ENCODE results near the gene SLC12A3.

Gene SLC12A3

GRCh38 chr16:56847173-56847910, 17.7 kb upstream of the SLC12A3 start:
- no peak for DNase-seq (ENCODE audit: low read depth in 3 of 3)

DNA sequence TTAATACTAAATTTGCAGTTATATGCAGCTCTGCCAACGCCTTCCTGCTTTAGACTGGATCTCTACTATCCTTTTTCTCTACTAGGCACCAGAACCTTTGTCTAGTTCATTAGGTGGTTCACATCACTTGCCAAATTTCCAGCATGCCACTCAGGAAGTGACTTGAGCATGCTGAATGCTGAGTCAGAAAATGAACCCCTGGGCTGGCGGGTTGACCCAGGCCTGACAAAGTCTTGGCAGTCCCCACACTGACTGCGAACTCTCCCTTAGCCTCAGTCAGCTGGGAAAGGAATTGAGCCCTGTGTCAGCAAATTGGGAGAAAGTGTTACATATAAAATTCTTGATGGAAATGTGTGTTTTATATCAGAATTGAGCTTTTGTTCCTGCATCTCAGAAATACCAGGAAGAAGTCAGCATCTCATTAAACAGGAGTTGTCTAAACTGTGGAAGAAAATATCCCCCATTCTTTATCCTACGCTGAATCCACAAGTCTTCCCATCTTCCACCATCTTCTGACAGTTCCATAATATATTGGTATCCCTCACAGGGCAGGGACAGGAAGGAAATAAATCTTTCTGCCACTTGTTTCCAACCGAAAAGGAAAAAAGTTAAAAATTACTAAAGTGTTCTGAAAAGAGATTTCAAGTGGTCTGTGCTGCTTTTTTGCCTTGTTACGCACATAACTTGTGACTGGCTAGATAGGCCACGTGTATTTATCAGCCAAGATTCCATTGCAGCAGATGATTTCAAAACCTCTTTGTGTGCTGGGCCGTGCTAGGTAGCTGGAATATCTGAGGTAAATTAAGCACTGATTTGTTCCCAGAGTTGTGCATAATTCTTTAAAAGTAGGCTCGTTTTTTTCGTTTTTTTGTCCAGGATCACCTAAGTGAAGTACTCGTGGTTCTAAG, 16.7 kb upstream of the SLC12A3 start:
- DNase-seq (ENCODE audit: low read depth in 3 of 3) = no peak

- no peak for DNase-seq (ENCODE audit: low read depth in 3 of 3)
Observed at GRCh38 chr16:56848955-56849689, 15.9 kb upstream of the SLC12A3 start.

DNA sequence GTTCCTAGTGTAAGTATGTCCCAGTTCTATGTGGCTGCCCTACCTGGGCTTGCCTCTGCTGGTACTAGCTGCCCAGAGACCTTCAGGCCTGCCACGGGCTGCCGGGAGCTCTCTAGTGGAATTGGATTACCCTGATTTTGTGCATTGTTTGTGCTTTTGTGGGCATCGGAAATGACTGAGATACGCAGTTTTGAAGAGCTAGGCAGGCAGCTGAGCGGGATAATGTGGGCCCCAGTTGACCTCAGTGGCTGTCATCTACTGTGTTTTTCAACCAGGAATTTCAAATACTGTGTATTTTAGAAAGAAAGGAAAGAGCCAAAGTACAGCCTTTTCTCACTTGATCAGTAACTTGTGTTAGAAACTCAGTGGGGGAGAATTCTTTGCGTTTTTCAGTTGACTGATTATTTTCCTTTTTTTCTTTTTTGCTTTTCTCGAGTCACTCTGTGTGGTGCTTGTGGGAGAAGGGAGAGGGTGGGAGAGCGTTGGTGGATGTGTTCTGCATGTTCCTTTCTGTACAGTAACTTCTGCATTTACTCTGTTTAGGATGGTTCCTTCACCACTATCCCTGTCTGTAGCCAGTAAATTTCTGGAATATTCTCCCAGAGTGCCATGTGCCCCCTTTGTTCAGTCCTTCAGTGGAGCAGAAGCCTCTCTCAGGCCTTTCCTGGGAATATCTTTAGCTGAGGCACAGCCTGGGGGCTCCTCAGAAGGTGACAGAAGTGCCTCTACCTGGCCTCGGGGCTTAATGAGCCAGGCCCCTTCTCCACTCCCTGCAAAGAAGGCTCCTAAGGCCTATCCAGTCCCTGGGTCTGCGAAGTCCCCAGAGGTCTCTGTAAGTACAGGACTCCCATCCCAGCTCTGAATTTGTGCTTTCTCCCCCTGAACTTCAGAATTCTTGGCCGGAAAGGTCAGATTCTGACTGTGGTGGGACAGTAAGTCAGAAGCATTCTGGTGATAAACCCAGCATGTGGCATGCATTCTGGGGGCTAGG, 15.0 kb upstream of the SLC12A3 start:
- DNase-seq (ENCODE audit: low read depth in 3 of 3) = no peak

DNA sequence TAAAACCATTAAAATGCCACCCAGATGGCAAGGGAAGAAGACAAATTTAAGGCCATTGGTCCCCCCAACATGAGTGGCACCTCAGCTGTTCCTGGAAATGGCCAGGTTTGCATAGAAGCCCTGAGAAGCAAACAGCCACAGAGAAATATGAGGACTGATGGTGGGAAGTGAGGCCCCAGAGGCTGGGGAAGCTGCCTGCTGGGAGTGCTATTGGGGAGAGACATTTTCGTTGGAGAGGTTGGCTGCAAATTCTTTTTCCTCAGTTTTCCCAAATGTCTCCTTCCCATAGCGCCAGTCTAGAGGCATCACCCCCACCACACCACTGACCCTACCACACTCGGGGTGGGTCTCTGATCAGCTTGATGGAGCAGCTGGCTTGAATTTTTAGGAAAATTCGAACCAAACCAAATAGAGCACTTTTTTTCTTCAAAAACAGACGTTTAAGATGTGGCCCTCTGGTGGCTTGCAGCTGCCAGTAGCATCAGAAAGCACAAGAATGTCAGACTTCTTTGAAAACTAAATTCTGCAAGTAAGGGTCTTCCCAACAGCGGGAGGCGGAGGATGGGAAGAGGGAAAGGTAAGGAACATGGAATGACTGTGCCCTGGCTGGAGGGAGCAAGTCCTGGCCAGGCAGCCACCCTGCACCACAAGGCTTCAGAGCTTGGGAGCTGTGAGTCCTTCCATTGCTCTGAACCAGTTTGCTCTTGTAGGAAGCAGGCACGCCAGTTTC, 13.2 kb upstream of the SLC12A3 start:
- DNase-seq (ENCODE audit: low read depth in 3 of 3) = no peak

GRCh38 chr16:56852401-56852730, 12.6 kb upstream of the SLC12A3 start:
- DNase-seq (ENCODE audit: low read depth in 3 of 3) = no peak

DNA sequence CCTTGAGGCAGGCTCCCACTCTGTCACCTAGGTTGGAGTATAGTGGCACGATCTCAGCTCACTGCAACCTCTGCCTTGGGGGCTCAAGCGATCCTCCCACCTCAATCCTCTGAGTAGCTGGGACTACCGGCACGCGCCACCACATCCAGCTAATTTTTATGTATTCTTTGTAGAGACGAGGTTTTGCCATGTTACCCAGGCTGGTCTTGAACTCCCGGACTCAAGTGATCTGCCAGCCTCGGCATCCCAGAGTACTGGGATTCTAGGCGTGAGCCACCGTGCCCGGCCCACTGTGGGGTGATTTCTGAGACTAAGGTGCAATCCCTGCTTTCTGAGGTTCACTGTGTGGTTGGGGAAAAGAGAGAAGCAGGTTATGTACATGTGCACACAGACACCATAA, 12.0 kb upstream of the SLC12A3 start:
- no peak for DNase-seq (ENCODE audit: low read depth in 3 of 3)

GRCh38 chr16:56855201-56855600, 9.8 kb upstream of the SLC12A3 start:
- DNase-seq (ENCODE audit: low read depth in 3 of 3) = no peak

GRCh38 chr16:56855946-56856345, 9.1 kb upstream of the SLC12A3 start:
- no peak for DNase-seq (ENCODE audit: low read depth in 3 of 3)

DNA sequence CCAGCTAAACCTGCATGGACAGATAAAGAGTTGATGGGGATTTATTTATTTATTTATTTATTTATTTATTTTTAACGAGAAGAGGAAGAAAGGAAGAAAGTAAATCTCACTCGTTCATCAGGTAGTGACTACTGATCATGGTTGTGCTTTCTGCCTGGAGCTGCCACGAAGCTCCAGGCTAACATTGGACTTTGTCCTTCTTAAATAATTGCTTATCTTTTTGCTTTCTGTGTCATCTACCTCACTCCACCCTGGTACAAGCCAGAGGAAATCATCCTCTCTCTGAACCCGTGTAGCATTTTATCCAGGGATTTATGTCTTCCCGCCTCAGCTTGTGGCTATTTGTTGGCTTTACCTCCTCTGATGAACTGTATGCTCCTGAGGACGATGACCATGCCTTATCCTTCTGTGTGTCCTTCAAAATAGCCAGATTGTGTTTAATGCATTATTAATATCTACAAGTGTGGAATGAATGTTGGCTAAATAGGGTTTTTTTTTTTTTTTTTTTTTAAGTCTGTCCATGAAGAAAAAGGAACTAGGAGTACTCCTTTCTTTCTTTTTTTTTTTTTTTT, 8.0 kb upstream of the SLC12A3 start:
- no peak for DNase-seq (ENCODE audit: low read depth in 3 of 3)

DNA sequence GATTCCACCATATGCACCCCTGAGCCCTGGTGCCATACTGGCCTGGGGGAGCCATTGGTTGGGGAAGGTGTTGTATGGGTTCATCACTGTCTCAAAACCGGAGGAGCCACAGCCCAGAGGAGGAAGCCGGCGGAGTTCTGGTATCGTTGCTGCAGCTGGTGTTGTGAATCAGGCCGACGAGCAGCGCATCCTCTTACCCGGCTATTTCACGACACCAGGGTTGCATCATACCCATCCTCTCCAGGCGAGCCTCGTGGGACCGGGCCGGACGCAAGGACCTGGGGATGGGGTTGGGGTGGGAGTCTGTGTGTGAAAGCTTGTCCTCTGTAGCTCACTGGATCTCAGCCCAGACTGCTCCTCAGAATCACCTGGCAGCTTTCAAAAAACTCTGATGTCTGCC, 6.6 kb upstream of the SLC12A3 start:
- DNase-seq (ENCODE audit: low read depth in 3 of 3) = no peak

DNA sequence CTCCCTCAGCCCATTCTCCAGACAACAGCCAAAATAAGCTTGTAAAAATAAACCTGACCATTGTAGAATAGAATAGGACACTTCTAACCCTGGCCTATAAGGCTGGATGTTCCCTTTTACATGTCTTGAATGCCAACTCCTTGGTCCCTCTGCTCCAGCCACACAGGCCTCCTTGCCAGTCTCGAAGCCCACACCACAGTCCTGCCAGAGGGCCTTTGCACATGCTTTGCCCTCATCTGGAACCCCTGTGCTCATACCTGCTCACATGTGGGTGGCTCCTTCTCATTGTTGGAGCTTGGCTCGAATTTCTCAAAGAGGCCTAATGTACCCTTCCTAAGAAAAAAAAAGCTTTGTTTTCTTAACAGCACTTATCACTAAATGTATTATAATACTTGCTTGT, 5.4 kb upstream of the SLC12A3 start:
- DNase-seq (ENCODE audit: low read depth in 3 of 3) = no peak

GRCh38 chr16:56860226-56861020, 4.6 kb upstream of the SLC12A3 start:
- peak in 2 of 3 donors; percentile 18 to 26 for DNase-seq (ENCODE audit: low read depth in 3 of 3)

- no peak for DNase-seq (ENCODE audit: low read depth in 3 of 3)
Observed at GRCh38 chr16:56861092-56861610, 3.9 kb upstream of the SLC12A3 start.

DNA sequence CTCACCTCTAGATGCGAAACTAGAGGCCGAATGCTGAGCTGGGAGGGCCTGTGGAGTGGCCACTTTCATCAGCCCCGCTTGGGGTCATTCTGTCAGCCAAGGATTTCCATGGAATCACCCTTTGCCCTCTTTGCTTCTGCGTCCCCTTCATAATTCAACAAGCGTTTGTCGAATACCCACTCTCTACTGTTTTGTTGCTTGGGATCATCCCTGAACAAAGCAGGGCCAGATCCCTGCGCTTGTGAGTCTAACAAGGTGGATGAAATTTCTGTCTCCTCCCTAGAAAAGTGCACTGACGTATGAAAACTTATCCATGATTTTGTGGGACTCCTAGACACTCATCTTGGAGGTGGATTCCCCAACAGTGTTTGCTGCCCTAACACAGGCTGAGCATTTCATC, 3.3 kb upstream of the SLC12A3 start:
- DNase-seq (ENCODE audit: low read depth in 3 of 3) = no peak

DNA sequence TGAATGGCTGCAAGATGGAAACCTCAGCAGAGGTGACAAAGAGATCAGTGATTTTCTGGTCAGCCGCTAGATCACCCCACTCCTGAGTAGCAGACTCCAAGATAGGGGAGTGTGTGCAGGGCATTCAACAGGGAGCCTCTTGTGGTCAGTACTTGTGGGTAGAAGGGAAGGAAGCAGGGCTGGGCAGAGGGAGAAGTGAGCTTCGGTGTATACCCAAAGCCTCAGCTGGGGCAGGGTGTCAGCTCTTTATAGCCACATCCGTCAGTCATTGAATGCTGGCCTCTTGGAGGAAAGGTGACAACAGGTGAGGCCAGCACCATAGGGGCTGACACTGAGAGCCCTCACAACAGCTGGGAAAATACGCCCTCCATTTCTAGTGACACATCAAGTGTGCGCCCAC, 2.2 kb upstream of the SLC12A3 start:
- no peak for DNase-seq (ENCODE audit: low read depth in 3 of 3)

- DNase-seq (ENCODE audit: low read depth in 3 of 3) = no peak
Observed at GRCh38 chr16:56865394-56866062, 521 bp downstream of the SLC12A3 start.

- DNase-seq (ENCODE audit: low read depth in 3 of 3) = peak in 1 of 3 donors; percentile 45
Observed at GRCh38 chr16:56866955-56867830, 2.2 kb downstream of the SLC12A3 start.

All from stimulated activated CD4-positive, alpha-beta T cell treated with anti-CD3 and anti-CD28 coated beads, TNF-alpha, amount 100 ng/mL, for 48 hours (primary cell).